RWPE2 (cell line): ENCODE results near the gene DDX42.

Experiments
- ATAC-seq: fragments of 200-7000 bp; cut with Tn5 transposase; 3 replicates; pipeline ENCODE4 v1.9.1; 2021; ENCODE audit warnings: low read depth
- DNase-seq: peaks from one replicate; pipeline ENCODE4 v3.0.0-alpha.2; 2020; ENCODE audit warnings: low spot score
- H3K27ac ChIP-seq: fragments of 450-650 bp; 2 replicates; pipeline ENCODE4 v1.5.1; 2017; ENCODE audit warnings: mild to moderate bottlenecking; ENCODE audit not compliant: poor library complexity, severe bottlenecking
- H3K27me3 ChIP-seq: fragments of 250-450 bp; sonication (Bioruptor Pico); 2 replicates; pipeline ENCODE4 v1.5.1; 2021; ENCODE audit warnings: mild to moderate bottlenecking, moderate library complexity; ENCODE audit not compliant: insufficient read depth, poor library complexity, severe bottlenecking
- H3K36me3 ChIP-seq: fragments of 250-450 bp; sonication (Bioruptor Pico); 2 replicates; pipeline ENCODE4 v1.5.1; 2020; ENCODE audit warnings: low read depth, mild to moderate bottlenecking, moderate library complexity
- H3K4me1 ChIP-seq: fragments of 250-450 bp; sonication (Bioruptor Pico); 2 replicates; pipeline ENCODE4 v1.5.1; 2021; ENCODE audit warnings: mild to moderate bottlenecking, moderate library complexity; ENCODE audit not compliant: insufficient read depth, poor library complexity, severe bottlenecking
- H3K4me3 ChIP-seq: fragments of 250-450 bp; sonication (Bioruptor Pico); 2 replicates; pipeline ENCODE4 v1.5.1; 2021; ENCODE audit warnings: mild to moderate bottlenecking, moderate library complexity; ENCODE audit not compliant: severe bottlenecking
- H3K9me3 ChIP-seq: fragments of 250-450 bp; sonication (Bioruptor Pico); 2 replicates; pipeline ENCODE4 v1.5.1; 2021; ENCODE audit warnings: mild to moderate bottlenecking, moderate library complexity; ENCODE audit not compliant: severe bottlenecking
- TF ChIP-seq, protein P1 (sequence below): fragments of 450-650 bp; IDR thresholded peaks from one replicate; pipeline ENCODE4 v1.5.1; 2017; ENCODE audit warnings: mild to moderate bottlenecking, moderate library complexity; ENCODE audit not compliant: poor library complexity, severe bottlenecking

Gene DDX42

GRCh38 chr17:63837962-63838600, 64.1 kb downstream of the DDX42 start:
- TF ChIP-seq, protein P1, sequence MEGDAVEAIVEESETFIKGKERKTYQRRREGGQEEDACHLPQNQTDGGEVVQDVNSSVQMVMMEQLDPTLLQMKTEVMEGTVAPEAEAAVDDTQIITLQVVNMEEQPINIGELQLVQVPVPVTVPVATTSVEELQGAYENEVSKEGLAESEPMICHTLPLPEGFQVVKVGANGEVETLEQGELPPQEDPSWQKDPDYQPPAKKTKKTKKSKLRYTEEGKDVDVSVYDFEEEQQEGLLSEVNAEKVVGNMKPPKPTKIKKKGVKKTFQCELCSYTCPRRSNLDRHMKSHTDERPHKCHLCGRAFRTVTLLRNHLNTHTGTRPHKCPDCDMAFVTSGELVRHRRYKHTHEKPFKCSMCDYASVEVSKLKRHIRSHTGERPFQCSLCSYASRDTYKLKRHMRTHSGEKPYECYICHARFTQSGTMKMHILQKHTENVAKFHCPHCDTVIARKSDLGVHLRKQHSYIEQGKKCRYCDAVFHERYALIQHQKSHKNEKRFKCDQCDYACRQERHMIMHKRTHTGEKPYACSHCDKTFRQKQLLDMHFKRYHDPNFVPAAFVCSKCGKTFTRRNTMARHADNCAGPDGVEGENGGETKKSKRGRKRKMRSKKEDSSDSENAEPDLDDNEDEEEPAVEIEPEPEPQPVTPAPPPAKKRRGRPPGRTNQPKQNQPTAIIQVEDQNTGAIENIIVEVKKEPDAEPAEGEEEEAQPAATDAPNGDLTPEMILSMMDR = no peak
- H3K36me3 ChIP-seq = peaks cover 38% of the 10 kb centered on the region
- DNase-seq = no peak
- H3K4me3 ChIP-seq = no peak overlapping the region
- H3K27me3 ChIP-seq = no peaks in the 10 kb centered on the region
- H3K9me3 ChIP-seq = no peaks in the 10 kb centered on the region
- peak overlapping the region; percentile 69 for H3K27ac ChIP-seq
- peaks cover 30% of the 10 kb centered on the region for H3K4me1 ChIP-seq
- no peak for ATAC-seq

GRCh38 chr17:63838631-63839171, 64.7 kb downstream of the DDX42 start:
- Histone ChIP-seq H3K4me3 (no peak overlapping the region), H3K9me3 (no peaks in the 10 kb centered on the region), H3K36me3 (peaks cover 32% of the 10 kb centered on the region), H3K27me3 (no peaks in the 10 kb centered on the region), H3K27ac (peak overlapping the region; percentile 69), H3K4me1 (peaks cover 30% of the 10 kb centered on the region)
- TF ChIP-seq, protein P1 = no peak
- DNase-seq (peak; percentile 82), ATAC-seq (peak; percentile 11; the same call in 1 of the 3 replicates)

DNA sequence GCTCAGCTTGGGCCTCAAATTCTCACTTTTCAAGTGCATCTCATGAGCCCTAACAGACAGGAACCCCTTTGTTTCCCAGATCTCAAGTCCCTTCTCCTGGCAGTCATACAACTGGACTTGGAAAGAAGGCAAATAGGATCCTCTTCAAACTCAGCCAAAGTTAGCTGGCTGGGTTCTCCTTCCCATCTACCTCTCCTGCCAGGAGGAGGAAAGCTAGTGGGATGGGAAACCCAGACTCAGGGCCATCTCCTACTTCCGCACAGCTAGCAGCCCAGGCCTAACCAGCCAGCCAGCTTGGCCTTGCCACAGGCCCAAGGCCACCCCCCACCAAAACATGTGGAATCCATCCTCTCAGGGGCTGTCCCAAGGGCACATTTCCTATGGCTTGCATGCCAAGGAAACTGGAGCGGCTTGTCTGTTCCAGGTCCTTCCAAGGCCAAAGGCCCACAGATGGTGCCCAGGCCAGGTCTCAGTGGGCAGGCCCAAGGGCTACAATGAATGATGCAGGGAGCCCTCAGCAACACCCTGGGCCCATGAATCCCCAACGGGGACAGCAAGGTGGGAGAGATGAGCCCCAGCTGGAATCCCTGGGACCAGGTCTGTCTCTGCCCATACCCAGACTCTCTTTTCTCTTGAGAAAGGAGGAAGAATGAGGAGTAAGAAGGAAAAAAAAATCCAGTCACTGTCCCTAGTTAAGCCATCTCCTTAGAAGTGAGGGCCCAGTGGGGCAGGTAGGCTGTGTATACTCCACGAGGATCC, 66.8 kb downstream of the DDX42 start:
- Histone ChIP-seq H3K4me3 (peak overlapping the region; percentile 95), H3K27ac (peak overlapping the region; percentile 69), H3K4me1 (peaks cover 30% of the 10 kb centered on the region), H3K9me3 (no peaks in the 10 kb centered on the region), H3K27me3 (no peaks in the 10 kb centered on the region), H3K36me3 (peaks cover 12% of the 10 kb centered on the region)
- DNase-seq = no peak
- no peak for ATAC-seq
- TF ChIP-seq, protein P1 = no peak

GRCh38 chr17:63841350-63842172, 67.6 kb downstream of the DDX42 start:
- H3K9me3 ChIP-seq = no peaks in the 10 kb centered on the region
- no peaks in the 10 kb centered on the region for H3K27me3 ChIP-seq
- H3K4me1 ChIP-seq = peaks cover 30% of the 10 kb centered on the region
- H3K4me3 ChIP-seq = peak overlapping the region; percentile 95
- peaks cover 5% of the 10 kb centered on the region for H3K36me3 ChIP-seq
- peak overlapping the region; percentile 69 for H3K27ac ChIP-seq
- peak; percentile 26 for ATAC-seq
- TF ChIP-seq, protein P1 = no peak
- DNase-seq = no peak
